B cell (primary cell): Measurements from ENCODE around the gene NSMCE3.

Experiments used
- CTCF ChIP-seq: fragments of 200-600 bp; IDR thresholded peaks from one replicate; pipeline ENCODE4 v1.8.0; 2022; ENCODE audit warnings: antibody characterized with exemption, mild to moderate bottlenecking
- EZH2 ChIP-seq: IDR thresholded peaks from 2 replicates; pipeline ENCODE4 v1.6.1; 2012; ENCODE audit warnings: borderline replicate concordance, low read depth, mild to moderate bottlenecking, moderate library complexity, low read length; ENCODE audit not compliant: insufficient read depth, poor library complexity, severe bottlenecking

DNA sequence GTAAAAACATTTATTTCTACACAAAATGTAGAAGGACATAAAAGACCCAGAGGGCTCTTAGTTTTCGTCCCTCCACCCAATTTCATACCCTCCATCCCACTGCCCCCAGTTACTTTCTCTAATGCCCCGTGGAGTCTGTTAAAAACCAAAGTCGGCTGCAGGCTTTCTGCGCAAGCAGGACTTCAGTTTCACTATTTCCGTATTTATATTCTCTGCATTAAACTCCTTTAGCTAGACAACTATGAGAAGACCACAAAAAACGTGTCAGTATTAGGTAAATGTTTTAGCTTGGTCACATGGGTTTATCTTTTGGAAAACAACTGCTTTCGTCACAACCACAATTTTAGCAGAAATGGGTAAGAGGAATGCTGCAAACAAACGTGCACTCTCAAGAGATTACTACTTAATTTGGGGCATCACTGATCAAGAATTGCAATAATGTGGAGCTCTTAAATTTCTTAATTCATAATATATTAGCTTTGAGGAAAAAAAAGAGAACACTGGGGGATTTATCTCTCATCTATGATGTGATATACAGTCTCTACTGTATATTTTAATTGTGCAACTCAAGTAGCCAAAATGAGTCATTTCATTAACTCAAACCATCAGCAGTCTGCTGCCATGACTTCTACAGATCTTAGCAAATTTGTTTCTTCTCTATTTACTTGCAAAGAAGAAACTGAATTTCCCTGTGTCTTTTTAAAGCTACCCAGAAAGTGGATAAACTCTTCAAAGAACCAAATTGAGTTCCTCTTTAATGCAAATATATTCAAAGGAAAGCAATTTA, 740 bp upstream of the NSMCE3 start:
- TF ChIP-seq CTCF: no peak
- TF ChIP-seq EZH2: no peak
